ENCODE measurements around the gene FIG4. TPM values are rescaled to one million over a fixed set of nuclear protein-coding genes. Genes with fewer than 3 reads are reported as not detected.

Gene FIG4
- total RNA-seq, 1 donor from 2014 or later, result 13.0 TPM

GRCh38 chr6:109791301-109791700, 100.2 kb downstream of the FIG4 start:
- DNase-seq (ENCODE audit: low spot score), result no peak
- no peak for TF ChIP-seq CTCF (IDR thresholded peaks at IDR 0.05)
- no peaks in the 10 kb centered on the region for H3K27me3 Mint-ChIP-seq (ENCODE audit: low read depth)
- H3K9me3 Mint-ChIP-seq (ENCODE audit: low read depth), result no peaks in the 10 kb centered on the region
- H3K27ac Mint-ChIP-seq (ENCODE audit: unreplicated experiment), result peak overlapping the region; percentile 58
- H3K4me3 Mint-ChIP-seq (ENCODE audit: unreplicated experiment), result no peak overlapping the region
- H3K4me1 Mint-ChIP-seq (ENCODE audit: low read depth), result peaks cover 47% of the 10 kb centered on the region
- peaks cover 4% of the 10 kb centered on the region for H3K36me3 Mint-ChIP-seq (ENCODE audit: low read depth)

GRCh38 chr6:109793021-109793420, 101.9 kb downstream of the FIG4 start:
- peak overlapping the region; percentile 38 for H3K27ac Mint-ChIP-seq (ENCODE audit: unreplicated experiment)
- peaks cover 47% of the 10 kb centered on the region for H3K4me1 Mint-ChIP-seq (ENCODE audit: low read depth)
- no peak for DNase-seq (ENCODE audit: low spot score)
- peaks cover 1% of the 10 kb centered on the region for H3K36me3 Mint-ChIP-seq (ENCODE audit: low read depth)
- no peak overlapping the region for H3K4me3 Mint-ChIP-seq (ENCODE audit: unreplicated experiment)
- H3K27me3 Mint-ChIP-seq (ENCODE audit: low read depth), result no peaks in the 10 kb centered on the region
- TF ChIP-seq CTCF (IDR thresholded peaks at IDR 0.05), result no peak
- no peaks in the 10 kb centered on the region for H3K9me3 Mint-ChIP-seq (ENCODE audit: low read depth)

GRCh38 chr6:109793792-109794191, 102.7 kb downstream of the FIG4 start:
- Mint-ChIP-seq H3K27ac (ENCODE audit: unreplicated experiment) (peak overlapping the region; percentile 94), H3K36me3 (ENCODE audit: low read depth) (peaks cover under 1% of the 10 kb centered on the region), H3K4me3 (ENCODE audit: unreplicated experiment) (no peak overlapping the region), H3K27me3 (ENCODE audit: low read depth) (no peaks in the 10 kb centered on the region), H3K4me1 (ENCODE audit: low read depth) (peaks cover 44% of the 10 kb centered on the region), H3K9me3 (ENCODE audit: low read depth) (no peaks in the 10 kb centered on the region)
- no peak for TF ChIP-seq CTCF (IDR thresholded peaks at IDR 0.05)
- DNase-seq (ENCODE audit: low spot score), result no peak

DNA sequence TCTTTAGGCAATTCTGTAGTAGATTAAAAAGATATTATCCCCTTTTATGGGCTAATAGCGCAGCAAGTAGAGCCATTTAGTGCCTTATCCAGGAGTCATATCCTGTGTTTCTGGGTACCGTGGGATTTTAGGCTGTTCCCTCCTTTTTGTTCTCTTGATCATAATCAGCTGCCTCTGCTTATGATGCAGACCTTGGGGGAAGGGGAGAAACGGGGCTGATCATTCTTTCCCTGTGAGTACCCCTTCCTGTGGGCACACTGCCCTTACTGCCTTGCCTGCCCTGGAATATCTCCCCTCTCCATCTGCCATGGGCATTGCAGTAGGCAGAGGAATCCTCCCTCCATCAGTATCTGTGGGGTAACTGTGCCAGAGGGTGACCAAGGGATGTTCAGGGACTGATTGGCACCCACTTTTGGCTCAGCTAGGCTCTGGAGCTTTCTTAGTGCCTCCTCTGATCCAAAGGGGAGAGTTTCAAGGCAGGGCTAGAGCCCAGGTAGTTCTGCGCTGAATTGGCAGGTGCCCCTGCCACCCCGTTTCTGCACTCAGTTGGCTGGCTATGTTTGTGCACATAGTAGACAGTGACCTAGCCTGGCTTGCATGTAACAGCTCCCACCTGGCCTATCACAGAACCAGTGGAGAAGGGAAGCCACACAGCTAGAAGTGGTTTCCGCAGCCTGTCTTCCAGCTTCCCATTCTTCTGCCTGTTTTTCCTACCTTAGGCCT, 103.3 kb downstream of the FIG4 start:
- Mint-ChIP-seq H3K27ac (ENCODE audit: unreplicated experiment) (peak overlapping the region; percentile 94), H3K27me3 (ENCODE audit: low read depth) (no peaks in the 10 kb centered on the region), H3K4me3 (ENCODE audit: unreplicated experiment) (no peak overlapping the region), H3K4me1 (ENCODE audit: low read depth) (peaks cover 39% of the 10 kb centered on the region), H3K36me3 (ENCODE audit: low read depth) (no peaks in the 10 kb centered on the region), H3K9me3 (ENCODE audit: low read depth) (no peaks in the 10 kb centered on the region)
- no peak for TF ChIP-seq CTCF (IDR thresholded peaks at IDR 0.05)
- no peak for DNase-seq (ENCODE audit: low spot score)

DNA sequence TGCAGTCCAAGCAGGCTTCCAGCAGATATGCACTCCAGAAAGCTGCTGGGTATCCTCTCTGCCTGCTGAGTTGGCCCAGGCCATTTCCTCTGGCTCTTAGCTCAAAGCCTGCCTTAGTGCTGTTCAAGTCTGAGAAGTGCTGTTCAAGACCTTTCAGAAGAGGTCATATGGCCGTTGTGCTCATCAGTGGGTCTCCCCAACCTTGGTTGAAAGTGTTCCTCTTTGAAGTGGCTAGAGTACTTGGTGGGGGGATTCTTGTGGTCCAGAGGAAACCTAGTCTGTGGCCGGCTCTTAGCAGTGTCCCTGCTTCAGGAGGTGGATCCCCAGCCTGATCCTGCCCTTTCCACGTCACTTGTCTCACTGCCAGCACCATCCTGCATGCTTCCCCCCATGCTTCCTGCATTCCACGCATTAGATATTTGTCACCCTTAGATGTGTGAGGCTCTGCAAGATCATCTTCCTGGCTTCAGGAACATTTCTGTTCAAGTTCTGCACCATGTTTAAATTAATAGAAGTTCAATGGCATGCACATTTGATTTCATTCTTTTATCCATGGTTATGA, 105.0 kb downstream of the FIG4 start:
- Mint-ChIP-seq H3K27ac (ENCODE audit: unreplicated experiment) (no peak overlapping the region), H3K4me3 (ENCODE audit: unreplicated experiment) (no peak overlapping the region), H3K9me3 (ENCODE audit: low read depth) (no peaks in the 10 kb centered on the region), H3K4me1 (ENCODE audit: low read depth) (peaks cover 23% of the 10 kb centered on the region), H3K27me3 (ENCODE audit: low read depth) (no peaks in the 10 kb centered on the region), H3K36me3 (ENCODE audit: low read depth) (peaks cover 4% of the 10 kb centered on the region)
- no peak for TF ChIP-seq CTCF (IDR thresholded peaks at IDR 0.05)
- DNase-seq (ENCODE audit: low spot score), result no peak

All from chondrocyte (in vitro differentiated cells).